Amniotic epithelial cell (primary cell): Measurements from ENCODE around the gene DCP1A.
"Not testable (repeated sequence)": the region's sequence is repeated elsewhere in the genome, so short reads cannot be mapped to it uniquely, and the experiment has no call there.

Source experiments
- DNase-seq: peaks from one replicate; pipeline ENCODE4 v3.0.0-alpha.2; 2010; ENCODE audit warnings: low read depth

DCP1A gene

GRCh38 chr3:53264718-53265117 is 82.6 kb downstream of the DCP1A start:
- no peak for DNase-seq

- no peak for DNase-seq
Measured at GRCh38 chr3:53263907-53264306, 83.4 kb downstream of the DCP1A start.

- no peak for DNase-seq
Measured at GRCh38 chr3:53261712-53262111, 85.6 kb downstream of the DCP1A start.

DNA sequence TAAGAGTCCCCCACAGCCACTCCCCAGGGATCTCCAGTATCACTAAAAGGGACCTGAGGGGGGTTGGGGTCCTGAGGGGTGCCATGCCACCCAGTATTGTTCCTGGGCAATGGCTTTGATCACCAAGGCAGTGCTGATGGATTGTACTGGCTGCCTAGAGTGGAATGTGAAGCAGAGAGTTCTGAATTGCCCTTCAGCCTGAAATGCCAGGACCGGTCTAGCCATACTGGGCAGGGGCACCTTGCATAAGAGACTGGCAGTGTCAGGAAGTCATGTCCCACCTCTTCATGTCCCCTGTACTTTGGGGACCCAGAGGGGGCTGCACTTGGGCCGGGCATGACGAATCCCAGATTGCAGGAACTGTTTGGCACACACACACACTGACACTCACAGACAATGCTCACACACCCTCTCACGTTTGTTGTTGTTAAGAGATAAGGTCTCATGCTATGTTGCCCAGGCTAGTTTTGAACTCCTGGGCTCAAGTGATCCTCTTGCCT is 87.0 kb downstream of the DCP1A start:
- DNase-seq, result no peak

- DNase-seq, result no peak
Measured at GRCh38 chr3:53259427-53260259, 87.7 kb downstream of the DCP1A start.

GRCh38 chr3:53258600-53259426 is 88.5 kb downstream of the DCP1A start:
- DNase-seq, result no peak

GRCh38 chr3:53257465-53257864 is 89.9 kb downstream of the DCP1A start:
- DNase-seq, result no peak

GRCh38 chr3:53256704-53257055 is 90.7 kb downstream of the DCP1A start:
- DNase-seq, result no peak

DNA sequence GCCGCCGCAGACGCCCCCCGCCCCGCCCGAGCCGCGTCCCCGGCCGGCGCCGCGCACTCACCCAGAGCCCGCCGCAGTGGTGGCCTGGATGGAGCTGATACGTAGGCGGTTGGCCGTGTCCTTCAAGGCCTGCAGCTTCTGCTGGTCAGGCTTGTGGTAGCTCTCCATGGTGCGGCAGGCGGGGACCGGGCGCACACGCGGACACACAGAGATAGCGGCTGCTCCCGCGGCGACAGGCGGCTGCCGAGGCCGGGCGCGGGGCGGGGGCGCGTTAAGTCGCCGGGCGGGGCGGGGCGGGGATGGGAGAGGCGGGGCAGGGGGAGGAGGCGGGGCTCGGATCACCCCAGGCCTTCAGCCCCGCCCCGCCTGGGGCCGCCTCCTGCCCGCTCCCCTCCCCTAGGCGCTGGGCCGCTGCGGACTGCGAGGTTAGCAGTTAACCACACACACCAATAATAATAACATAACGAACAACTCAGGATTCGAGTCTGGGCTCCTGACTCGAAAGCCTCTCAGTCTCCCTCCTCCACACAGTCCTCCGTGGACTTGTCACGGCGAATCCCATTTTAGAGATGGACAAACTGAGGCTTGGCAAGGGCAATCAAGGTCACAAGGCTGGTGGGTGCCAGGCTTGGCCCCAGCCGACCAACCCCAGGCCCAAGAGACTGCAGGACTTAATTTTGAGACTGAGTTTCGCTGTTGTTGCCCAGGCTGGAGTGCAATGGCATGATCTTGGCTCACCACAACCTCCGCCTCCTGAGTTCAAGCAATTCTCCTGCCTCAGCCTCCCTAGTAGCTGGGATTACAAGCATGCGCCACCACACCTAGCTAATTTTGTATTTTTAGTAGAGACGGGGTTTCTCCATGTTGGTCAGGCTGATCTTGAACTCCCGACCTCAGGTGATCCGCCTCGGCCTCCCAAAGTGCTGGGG is 91.3 kb downstream of the DCP1A start, which contains the start of gene TKT:
Gene TKT (minus strand): TSS at position 248 of the 929 bp plus-strand sequence. CDS start 80 bp downstream, at position 168.
- peak; percentile 81 for DNase-seq

DNA sequence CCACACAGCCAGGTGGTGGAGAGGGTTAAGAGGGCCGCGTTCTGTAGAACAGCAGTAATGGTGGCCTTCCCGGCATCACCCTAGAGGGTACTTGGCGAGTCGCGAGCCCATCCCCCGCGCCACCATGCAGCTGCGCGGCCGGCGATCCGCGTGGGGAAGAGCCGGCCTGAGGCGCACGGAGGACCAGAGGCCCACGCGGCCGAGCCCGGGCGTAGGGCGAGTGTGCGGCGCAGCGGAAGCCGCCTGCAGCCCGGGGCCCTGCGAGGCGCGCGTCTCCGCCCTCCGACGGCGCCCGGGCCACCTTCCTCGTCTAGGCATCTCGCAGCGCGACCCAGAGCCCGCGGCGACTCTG is 91.9 kb downstream of the DCP1A start:
- no peak for DNase-seq

DNA sequence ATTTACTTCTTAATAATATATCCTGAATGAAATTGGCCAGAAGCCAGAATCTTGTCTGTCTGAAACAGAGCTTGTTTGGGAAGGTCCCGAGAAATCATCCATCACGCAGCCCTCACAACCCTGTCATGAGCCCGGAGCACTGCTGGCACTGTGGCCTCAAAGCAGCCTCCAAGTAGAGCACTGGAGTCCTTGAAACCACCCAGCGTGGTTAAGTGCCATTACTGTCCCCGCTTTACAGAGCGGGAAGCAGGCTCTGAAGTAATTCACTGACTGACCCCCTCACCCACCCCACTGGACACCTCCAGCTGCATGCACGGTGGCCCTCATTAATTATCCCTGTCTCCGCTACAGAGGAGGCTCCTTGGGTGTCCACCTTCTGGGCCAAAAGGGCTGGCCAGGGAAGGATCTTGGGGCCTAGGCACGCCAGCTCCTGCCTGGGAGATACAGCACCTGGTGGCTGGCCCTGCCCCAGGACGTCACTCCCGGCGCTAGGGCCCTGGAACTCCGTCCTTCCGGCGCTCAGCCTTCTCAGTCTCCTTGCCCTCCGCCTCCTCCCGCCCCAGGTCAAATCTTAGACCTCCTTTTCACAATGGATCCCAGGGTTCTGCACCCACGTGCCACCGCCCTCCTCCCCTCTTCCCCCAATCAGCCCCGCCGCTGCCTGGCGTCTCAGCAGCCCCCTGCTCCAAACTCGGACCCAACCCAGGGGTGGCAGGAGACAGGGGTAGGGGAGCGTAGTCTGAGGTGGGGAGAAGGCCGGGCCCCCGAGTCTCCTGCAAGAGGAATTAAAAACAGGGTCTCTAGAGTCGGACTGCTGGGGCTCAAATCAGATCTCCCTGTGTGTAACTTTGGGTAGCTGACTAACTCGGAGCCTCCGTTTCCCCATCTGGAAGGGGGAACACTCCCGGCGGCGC is 92.6 kb downstream of the DCP1A start:
- DNase-seq, result peak; percentile 59

DNA sequence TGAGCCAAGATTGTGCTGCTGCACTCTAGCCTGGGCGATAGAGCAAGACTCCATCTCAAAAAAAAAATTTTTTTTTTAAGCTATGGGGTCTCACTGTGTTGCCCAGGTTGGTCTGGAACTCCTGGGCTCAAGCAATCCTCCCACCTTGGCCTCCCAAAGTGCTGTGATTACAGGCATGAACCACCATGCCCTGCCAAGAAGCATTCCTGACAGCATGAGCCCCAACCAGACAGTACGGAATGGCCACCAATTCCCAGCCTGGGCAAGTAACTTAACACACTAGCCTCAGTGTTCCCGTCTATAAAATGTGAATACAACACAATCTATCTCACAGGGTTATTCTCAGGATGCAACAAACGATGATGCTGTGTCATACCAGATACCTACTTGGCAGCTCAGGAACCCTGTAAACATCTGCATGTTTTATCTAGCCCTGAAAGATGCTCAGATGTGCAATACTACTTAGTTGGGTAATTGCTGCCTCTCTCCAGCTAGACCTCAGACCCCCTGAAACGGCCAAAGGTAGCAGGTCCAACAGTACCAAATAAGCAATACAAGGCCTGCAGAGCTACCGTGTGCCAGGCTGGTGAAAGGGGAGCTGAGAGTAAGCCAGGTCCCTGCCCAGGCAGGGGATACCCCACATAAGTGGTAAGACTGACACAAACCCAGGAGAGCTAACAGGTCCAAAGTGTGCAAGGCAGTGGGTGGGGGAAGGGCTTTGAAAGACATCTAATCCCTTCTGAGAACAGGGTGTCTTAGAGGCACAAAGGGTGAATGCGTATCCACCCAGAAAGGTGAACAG is 93.4 kb downstream of the DCP1A start:
- DNase-seq, result peak; percentile 65

DNA sequence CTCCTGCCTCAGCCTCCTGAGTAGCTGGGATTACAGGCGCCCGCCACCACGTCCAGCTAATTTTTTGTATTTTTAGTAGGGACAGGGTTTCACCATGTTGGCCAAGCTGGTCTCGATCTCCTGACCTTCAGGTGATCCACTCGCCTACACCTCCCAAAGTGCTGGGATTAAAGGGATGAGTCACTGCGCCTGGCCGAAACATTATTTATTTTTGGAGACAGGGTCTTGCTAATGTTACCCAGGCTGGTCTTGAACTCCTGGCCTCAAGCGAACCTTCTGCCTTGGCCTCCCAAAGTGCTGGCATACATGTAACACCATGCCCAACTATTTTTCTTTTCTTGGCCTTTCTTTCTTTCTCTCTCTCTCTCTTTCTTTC is 94.4 kb downstream of the DCP1A start:
- DNase-seq, result not testable (repeated sequence)

GRCh38 chr3:53252096-53252946 is 95.0 kb downstream of the DCP1A start:
- no peak for DNase-seq

- DNase-seq, result no peak
Measured at GRCh38 chr3:53250881-53251605, 96.3 kb downstream of the DCP1A start.

- DNase-seq, result no peak
Measured at GRCh38 chr3:53250453-53250852, 96.9 kb downstream of the DCP1A start.

DNA sequence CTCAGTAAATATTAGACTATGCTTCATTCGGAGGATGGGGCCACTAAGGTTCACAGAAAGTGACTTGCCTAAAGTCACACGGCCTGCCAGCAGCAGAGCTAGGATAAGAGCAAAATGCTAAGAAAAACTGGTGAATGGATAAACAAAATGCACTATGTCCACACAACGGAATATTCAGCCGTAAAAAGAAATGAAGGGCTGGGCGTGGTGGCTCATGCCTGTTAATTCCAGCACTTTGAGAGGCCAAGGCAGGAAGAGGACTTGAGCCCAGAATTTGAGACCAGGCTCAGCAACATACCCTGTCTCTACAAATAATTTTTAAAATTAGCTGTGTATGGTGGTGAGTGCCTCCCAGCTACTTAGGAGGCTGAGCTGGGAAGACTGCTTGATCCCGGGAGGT is 99.2 kb downstream of the DCP1A start:
- DNase-seq, result no peak

GRCh38 chr3:53247619-53248018 is 99.7 kb downstream of the DCP1A start:
- no peak for DNase-seq
